NCI-H146 treated with DMSO at 0.1 percent for 48 hours (cell line): ENCODE results near the gene OSBPL6.
"Not testable (repeated sequence)": the region's sequence is repeated elsewhere in the genome, so short reads cannot be mapped to it uniquely, and the experiment has no call there.

Experiments
- DNase-seq: peaks from one replicate; lab custom pipeline; 2025; ENCODE audit not compliant: unreplicated experiment; lab: John Stamatoyannopoulos, UW

Gene OSBPL6

GRCh38 chr2:178394859-178395258 is 200.5 kb downstream of the OSBPL6 start:
- no peak for DNase-seq

- DNase-seq = no peak
These were observed 201.0 kb downstream of the OSBPL6 start for GRCh38 chr2:178395295-178395694.

- no peak for DNase-seq
These were observed 201.7 kb downstream of the OSBPL6 start for GRCh38 chr2:178395941-178396570.

GRCh38 chr2:178397002-178397605 is 202.8 kb downstream of the OSBPL6 start:
- peak; percentile 46 for DNase-seq

- no peak for DNase-seq
These were observed 207.7 kb downstream of the OSBPL6 start for GRCh38 chr2:178401994-178402437.

- DNase-seq = no peak
These were observed 209.5 kb downstream of the OSBPL6 start for GRCh38 chr2:178403671-178404306.

- DNase-seq = no peak
These were observed 210.1 kb downstream of the OSBPL6 start for GRCh38 chr2:178404368-178404767.

GRCh38 chr2:178409261-178409660 is 214.9 kb downstream of the OSBPL6 start:
- DNase-seq = no peak

GRCh38 chr2:178412047-178412446 is 217.7 kb downstream of the OSBPL6 start:
- no peak for DNase-seq

- DNase-seq = not testable (repeated sequence)
These were observed 218.1 kb downstream of the OSBPL6 start for GRCh38 chr2:178412453-178412852.

GRCh38 chr2:178413472-178414265 is 219.4 kb downstream of the OSBPL6 start:
- DNase-seq = peak; percentile 57

- DNase-seq = peak; percentile 84
These were observed 220.2 kb downstream of the OSBPL6 start for GRCh38 chr2:178414266-178415247.

GRCh38 chr2:178415979-178416378 is 221.7 kb downstream of the OSBPL6 start:
- no peak for DNase-seq

GRCh38 chr2:178417916-178418315 is 223.6 kb downstream of the OSBPL6 start:
- no peak for DNase-seq

- DNase-seq = no peak
These were observed 224.1 kb downstream of the OSBPL6 start for GRCh38 chr2:178418426-178418825.

GRCh38 chr2:178419123-178419522 is 224.8 kb downstream of the OSBPL6 start:
- DNase-seq = no peak

GRCh38 chr2:178420463-178420999 is 226.2 kb downstream of the OSBPL6 start:
- DNase-seq = no peak

- no peak for DNase-seq
These were observed 227.8 kb downstream of the OSBPL6 start for GRCh38 chr2:178422097-178422496.

- DNase-seq = not testable (repeated sequence)
These were observed 229.4 kb downstream of the OSBPL6 start for GRCh38 chr2:178423746-178424145.

- DNase-seq = no peak
These were observed 231.0 kb downstream of the OSBPL6 start for GRCh38 chr2:178425255-178425827.
